Measurements from ENCODE around the gene VEZF1.

VEZF1 gene

GRCh38 chr17:58005031-58005727 is 17.1 kb upstream of the VEZF1 start:
- DNase-seq (ENCODE audit: low read depth): peak; percentile 37
- H3K4me3 ChIP-seq (ENCODE audit: low read length): peak overlapping the region; percentile 98
- peak; percentile 28 for TF ChIP-seq CTCF (IDR thresholded peaks at IDR 0.05; ENCODE audit: insufficient read depth, low read depth, low read length, missing control alignments)

GRCh38 chr17:58004060-58004459 is 16.0 kb upstream of the VEZF1 start:
- TF ChIP-seq CTCF (IDR thresholded peaks at IDR 0.05; ENCODE audit: insufficient read depth, low read depth, low read length, missing control alignments): no peak
- DNase-seq (ENCODE audit: low read depth): no peak
- no peak overlapping the region for H3K4me3 ChIP-seq (ENCODE audit: low read length)

DNA sequence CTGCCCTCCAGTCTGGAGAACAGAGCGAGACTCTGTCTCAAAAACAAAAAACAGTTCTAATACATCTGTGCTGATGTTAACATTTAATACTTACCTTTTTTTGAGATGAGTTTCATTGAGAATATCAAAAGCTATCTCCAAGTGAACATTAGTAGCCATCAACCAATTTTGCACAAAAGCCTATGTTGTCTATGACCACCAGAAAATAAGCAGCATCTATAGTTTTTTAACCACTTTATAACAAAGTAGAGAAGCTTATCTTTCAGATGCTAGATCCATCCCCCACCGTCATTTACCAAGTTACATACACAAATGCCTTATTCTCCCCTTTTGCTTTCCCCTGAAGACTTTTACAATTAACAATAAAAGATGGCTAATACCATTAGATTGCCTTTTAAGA is 14.9 kb upstream of the VEZF1 start:
- TF ChIP-seq CTCF (IDR thresholded peaks at IDR 0.05; ENCODE audit: insufficient read depth, low read depth, low read length, missing control alignments): no peak

GRCh38 chr17:58002154-58002948 is 14.3 kb upstream of the VEZF1 start:
- no peak for TF ChIP-seq CTCF (IDR thresholded peaks at IDR 0.05; ENCODE audit: insufficient read depth, low read depth, low read length, missing control alignments)
- no peak overlapping the region for H3K4me3 ChIP-seq (ENCODE audit: low read length)
- no peak for DNase-seq (ENCODE audit: low read depth)

More for the DNA sequence above, 14.9 kb upstream of the VEZF1 start:
- H3K4me3 ChIP-seq (ENCODE audit: low read length): no peak overlapping the region
- no peak for DNase-seq (ENCODE audit: low read depth)

- no peak for TF ChIP-seq CTCF (IDR thresholded peaks at IDR 0.05; ENCODE audit: insufficient read depth, low read depth, low read length, missing control alignments)
- no peak for DNase-seq (ENCODE audit: low read depth)
- no peak overlapping the region for H3K4me3 ChIP-seq (ENCODE audit: low read length)
Measured at GRCh38 chr17:58001461-58002124, 13.5 kb upstream of the VEZF1 start.

DNA sequence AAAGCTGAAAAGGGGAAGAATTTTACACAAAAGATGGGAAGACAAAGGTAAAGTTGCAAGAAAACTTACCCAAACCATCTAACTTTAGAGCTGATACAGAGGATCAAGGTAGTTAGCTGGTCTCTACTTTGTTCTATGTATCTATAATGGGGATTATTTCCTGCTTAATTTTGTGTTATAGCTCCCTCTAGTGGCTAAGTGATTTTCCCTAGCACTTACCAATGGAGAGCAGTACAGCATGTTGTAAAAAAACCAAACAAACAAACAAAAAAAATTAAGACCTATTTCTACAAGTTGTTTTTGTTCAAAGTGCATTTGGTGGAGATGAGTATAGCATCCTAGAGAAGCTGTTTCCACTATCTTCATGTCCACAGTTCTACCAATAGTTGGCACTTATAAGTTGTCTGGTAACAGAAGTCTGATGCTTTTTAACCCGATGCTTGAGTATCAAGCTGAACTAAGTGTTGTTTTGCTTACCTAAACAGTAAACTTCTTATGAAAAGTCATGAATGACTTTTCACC is 11.5 kb upstream of the VEZF1 start:
- no peak overlapping the region for H3K4me3 ChIP-seq (ENCODE audit: low read length)
- TF ChIP-seq CTCF (IDR thresholded peaks at IDR 0.05; ENCODE audit: insufficient read depth, low read depth, low read length, missing control alignments): peak; percentile 67
- DNase-seq (ENCODE audit: low read depth): peak; percentile 80

Data from epithelial cell of esophagus (primary cell).